HK-2 (cell line): ENCODE data around the gene PLEKHO2.

Experiments
- DNase-seq: peaks from one replicate; pipeline ENCODE4 v3.0.0-alpha.2; 2018; ENCODE audit not compliant: unreplicated experiment

PLEKHO2 gene

GRCh38 chr15:64892847-64893403 lies 51.2 kb downstream of the PLEKHO2 start:
- no peak for DNase-seq

- DNase-seq, result peak; percentile 86
Measured at GRCh38 chr15:64893481-64894394, 52.0 kb downstream of the PLEKHO2 start.

GRCh38 chr15:64894395-64895056 lies 52.8 kb downstream of the PLEKHO2 start:
- no peak for DNase-seq

GRCh38 chr15:64895285-64896065 lies 53.8 kb downstream of the PLEKHO2 start:
- DNase-seq, result no peak

DNA sequence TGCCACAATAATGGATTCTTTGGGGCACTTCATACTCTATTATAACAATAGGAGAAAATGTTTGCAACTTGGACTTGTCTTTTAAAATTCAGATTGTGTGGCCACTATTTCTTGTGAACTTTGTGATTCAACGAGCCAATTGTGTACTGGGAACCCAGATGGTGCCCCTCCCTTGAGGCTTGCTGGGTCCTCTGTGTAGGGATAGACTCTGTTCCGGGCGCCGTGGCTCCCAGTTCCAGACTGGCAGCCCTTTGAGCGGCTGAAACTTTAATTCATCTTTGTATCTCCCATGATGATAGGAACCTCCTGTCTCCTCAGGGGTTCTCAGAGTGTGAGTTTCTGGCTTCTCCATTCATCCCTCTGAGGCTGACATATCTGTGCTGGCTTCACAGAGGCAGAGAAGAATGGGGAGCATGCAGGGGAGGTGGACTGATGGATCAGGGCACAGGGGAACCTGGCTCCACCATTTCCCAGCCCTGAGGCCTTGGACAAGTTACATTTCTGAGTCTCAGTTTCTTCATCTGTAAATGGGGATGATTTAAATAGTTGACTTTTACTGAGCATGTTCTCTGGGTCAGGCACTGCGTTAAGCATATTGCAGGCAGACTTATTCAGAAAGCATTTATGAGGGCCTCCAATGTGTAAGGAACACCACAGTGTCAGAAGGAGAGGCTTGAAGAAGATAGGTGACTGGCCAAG lies 54.8 kb downstream of the PLEKHO2 start:
- no peak for DNase-seq

DNA sequence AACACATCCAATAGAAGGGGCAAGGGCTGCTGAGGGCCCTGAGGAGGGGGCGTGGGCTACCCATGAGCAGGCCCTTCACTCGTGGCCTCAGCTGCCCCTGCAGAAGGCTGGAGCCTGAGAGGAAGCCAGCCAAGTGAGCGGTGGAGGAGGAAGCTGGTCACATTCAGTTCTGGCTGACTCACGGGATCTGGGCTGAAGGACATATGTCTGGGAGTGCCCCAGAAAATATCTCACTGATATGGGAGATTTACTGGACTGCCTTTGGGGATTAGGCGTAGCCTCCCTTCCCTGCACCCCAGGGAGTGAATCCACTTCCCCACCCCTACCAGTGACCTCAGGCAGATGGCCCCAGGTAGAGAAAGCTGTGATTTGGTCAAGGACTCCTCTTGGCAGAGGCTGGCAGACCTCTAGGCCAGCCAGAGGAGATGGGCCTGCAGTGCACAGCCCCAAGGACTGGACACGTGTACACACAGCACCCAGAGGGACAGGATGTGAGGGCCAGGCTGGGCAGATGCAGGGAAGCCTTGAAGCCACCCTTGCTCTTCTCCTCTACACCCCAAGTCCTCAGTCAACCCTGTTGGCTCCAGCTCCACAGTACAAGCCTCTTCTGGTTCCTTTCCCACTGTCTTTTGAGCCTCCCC lies 55.8 kb downstream of the PLEKHO2 start:
- peak; percentile 34 for DNase-seq

DNA sequence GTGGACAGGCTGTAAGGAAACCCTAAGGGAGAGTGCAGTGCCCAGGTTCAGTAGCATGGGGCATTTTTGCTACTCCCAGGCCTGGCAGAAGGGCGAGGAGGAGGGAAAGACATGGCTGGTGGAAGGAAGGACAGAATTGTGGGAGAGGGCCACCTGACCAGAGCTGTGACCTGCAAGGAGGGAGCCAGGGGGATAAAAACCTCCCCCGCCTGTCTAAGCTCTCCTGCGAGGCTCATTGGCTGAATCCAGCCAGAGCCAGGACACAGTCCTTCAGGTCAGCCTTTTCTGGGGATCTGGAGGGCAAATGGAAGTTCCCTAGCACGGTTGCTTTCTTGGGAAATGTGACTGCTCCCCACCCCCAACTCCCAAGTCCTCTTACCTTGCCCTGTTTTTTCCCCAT lies 56.7 kb downstream of the PLEKHO2 start:
- no peak for DNase-seq

- DNase-seq, result no peak
Measured at GRCh38 chr15:64901141-64901540, 59.4 kb downstream of the PLEKHO2 start.

DNA sequence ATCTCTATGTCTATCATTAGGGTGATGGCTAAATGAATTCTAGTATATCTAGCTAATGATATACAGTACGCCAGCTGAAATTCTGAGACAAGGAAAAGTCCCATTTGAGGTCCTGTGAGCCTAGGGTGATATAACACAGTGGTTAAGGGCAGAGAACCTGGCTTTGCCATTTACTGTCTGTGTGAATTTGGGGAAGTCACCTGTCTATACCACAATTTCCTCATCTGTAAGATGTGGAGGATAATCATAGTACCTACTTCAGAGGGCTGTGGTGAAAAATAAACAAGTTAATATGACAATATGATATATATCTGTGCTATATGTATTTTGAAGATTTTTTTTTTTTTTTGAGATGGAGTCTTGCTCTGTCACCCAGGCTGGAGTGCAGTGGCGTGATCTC lies 60.2 kb downstream of the PLEKHO2 start:
- DNase-seq, result no peak

GRCh38 chr15:64902863-64903262 lies 61.1 kb downstream of the PLEKHO2 start:
- DNase-seq, result no peak

- DNase-seq, result no peak
Measured at GRCh38 chr15:64903326-64903950, 61.7 kb downstream of the PLEKHO2 start.

- DNase-seq, result no peak
Measured at GRCh38 chr15:64904189-64904588, 62.5 kb downstream of the PLEKHO2 start.

DNA sequence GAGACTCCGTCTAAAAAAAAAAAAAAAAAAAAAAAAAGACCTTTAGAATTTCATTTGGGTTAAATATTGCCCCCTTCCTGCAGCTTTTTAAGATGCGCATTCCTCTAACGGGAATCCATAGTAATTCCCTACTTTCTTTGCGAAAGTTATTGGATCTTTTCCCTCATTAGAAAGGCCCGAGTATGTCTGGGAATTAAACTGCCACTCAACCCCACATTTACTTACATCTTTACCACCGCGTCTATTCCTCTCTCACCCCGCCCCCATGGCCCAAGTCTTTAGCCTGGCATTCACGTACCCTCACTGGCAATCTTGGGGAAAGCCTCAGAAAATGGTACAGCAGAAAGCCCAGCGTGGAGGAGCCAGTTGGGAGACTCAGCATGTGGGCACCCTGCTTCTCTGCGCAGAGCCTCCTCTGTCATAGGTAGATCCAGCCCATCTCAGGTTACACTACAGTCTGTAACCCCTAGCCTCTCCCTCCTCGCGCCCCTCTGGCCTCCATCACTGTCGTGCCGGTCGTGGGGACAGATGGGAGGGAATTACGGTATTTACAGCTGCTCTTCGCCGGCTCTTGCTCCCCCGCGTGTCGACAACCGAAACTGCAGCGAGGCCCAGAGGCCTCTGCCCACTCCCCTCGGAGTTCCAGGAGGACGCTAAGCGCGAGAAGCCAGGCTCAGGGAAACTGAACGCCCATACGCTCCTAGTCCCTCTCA lies 63.6 kb downstream of the PLEKHO2 start:
- no peak for DNase-seq

GRCh38 chr15:64905941-64906340 lies 64.2 kb downstream of the PLEKHO2 start:
- no peak for DNase-seq

- DNase-seq, result no peak
Measured at GRCh38 chr15:64906402-64906801, 64.7 kb downstream of the PLEKHO2 start.

- DNase-seq, result no peak
Measured at GRCh38 chr15:64907991-64908390, 66.3 kb downstream of the PLEKHO2 start.

- DNase-seq, result no peak
Measured at GRCh38 chr15:64909546-64909945, 67.8 kb downstream of the PLEKHO2 start.

DNA sequence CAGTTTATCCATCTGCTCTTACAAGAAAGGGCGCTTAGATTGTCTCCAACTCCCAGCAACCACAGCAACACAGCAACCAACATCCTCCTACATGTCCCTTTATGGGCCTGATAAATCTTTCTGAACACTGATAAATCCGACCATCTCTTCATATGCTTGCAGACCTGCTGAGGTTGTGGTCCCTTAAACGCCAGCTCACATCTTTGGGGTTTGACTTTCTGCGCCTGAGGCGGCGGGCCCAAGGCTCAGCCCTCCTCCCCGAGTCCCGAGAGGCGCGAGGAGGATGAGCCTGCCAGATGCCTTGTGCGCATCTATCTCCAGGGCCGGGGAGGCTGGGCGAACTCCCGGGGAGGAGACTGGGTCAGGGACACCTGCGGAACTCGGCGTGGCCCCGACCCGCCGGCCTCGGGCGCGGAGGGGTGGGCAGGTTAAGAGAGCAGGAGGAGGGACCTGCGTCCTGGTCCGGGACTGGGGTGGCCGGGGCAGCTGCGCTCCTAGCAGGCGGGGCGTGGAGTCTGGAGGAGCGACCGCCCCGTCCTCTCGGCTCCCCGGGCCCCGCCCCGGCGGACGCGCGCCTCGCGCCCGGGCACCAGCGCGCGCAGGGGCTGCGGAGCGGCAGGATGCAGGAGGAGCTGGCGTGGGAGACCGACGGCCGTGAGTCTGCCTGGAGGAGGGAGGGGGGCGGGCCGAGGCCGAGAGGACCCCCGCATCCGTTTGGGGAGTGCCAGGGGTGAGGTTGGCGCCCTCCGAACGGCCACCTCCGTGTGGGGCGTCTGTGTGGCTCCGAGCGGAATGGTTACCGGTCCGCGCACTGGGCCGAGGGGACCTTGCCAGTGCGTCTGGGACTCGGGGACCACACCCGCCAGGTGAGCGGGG lies 69.8 kb downstream of the PLEKHO2 start, which contains the start of gene ANKDD1A:
Gene ANKDD1A, plus strand, starts transcription at position 592 of the 876 bp plus-strand sequence. Its CDS starts 29 bp downstream, at position 621.
- DNase-seq, result no peak
